Prostate gland (tissue), 2 donors: ENCODE measurements around the gene TDRD5.

Experiments
- POLR2A ChIP-seq: fragments of 450-650 bp; IDR thresholded peaks from one replicate; pipeline ENCODE4 v1.6.1; 2016; ENCODE audit warnings: antibody characterized with exemption, mild to moderate bottlenecking
- TF ChIP-seq, protein P1 (sequence below), 4 experiments: fragments of 200-600 bp in 2 of 4; fragments of 450-650 bp in 2 of 4; sonication (generic) in 2 of 4; IDR thresholded peaks; 1 replicate in 3 of 4; 2 replicates in 1 of 4; pipeline ENCODE4 v1.5.1; 2016 to 2019; ENCODE audit warnings: antibody characterized with exemption in 4 of 4, mild to moderate bottlenecking in 2 of 4, moderate library complexity in 2 of 4

- no peak for TF ChIP-seq POLR2A
- TF ChIP-seq, protein P1, sequence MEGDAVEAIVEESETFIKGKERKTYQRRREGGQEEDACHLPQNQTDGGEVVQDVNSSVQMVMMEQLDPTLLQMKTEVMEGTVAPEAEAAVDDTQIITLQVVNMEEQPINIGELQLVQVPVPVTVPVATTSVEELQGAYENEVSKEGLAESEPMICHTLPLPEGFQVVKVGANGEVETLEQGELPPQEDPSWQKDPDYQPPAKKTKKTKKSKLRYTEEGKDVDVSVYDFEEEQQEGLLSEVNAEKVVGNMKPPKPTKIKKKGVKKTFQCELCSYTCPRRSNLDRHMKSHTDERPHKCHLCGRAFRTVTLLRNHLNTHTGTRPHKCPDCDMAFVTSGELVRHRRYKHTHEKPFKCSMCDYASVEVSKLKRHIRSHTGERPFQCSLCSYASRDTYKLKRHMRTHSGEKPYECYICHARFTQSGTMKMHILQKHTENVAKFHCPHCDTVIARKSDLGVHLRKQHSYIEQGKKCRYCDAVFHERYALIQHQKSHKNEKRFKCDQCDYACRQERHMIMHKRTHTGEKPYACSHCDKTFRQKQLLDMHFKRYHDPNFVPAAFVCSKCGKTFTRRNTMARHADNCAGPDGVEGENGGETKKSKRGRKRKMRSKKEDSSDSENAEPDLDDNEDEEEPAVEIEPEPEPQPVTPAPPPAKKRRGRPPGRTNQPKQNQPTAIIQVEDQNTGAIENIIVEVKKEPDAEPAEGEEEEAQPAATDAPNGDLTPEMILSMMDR (IDR thresholded peaks at IDR 0.05): no peak
Observed at GRCh38 chr1:179548666-179549367, 42.8 kb upstream of the TDRD5 start.
